Measurements from ENCODE around the gene RBM15B. TPM values are rescaled to one million over a fixed set of nuclear protein-coding genes. Genes with fewer than 3 reads are reported as not detected.

The RBM15B gene
- 28.4 and 29.6 TPM in 2 replicates for total RNA-seq

GRCh38 chr3:51391075-51391565 lies at the start of gene RBM15B:
TSS of gene RBM15B (plus strand) at chr3:51391285. CDS start at chr3:51391400, 115 bp downstream.

GRCh38 chr3:51384726-51385473 lies 6.2 kb upstream of the RBM15B start, which contains the start of gene MANF:
TSS of gene MANF (plus strand) at chr3:51385291. CDS start at chr3:51385343, 52 bp downstream.

Other genes with a start within 250 kb of the RBM15B start
- gene MANF, start 6.0 kb upstream of the RBM15B start, total RNA-seq, result 109 and 134 TPM in 2 replicates
- gene DCAF1, start 108.7 kb downstream of the RBM15B start, total RNA-seq, result 10.7 and 14.4 TPM in 2 replicates
- gene RAD54L2, start 147.4 kb downstream of the RBM15B start, total RNA-seq, result 8.9 and 10.3 TPM in 2 replicates